IMR-90 (cell line): Measurements from ENCODE around the gene ABL1. TPM values are rescaled to one million over a fixed set of nuclear protein-coding genes. Genes with fewer than 3 reads are reported as not detected.

Experiments used
- ATAC-seq: fragments of 200-7000 bp; cut with Tn5 transposase; 2 replicates; pipeline ENCODE4 v1.9.1; 2020; ENCODE audit warnings: low read depth, mild to moderate bottlenecking, moderate library complexity
- BruUV-seq: library from RNA; stranded (reverse); fragments of 400-500 nt; replicated peaks from 2 replicates; lab custom pipeline; 2021; lab: Mats Ljungman, UMichigan
- CTCF ChIA-PET: fragments of 300-600 bp; formaldehyde crosslinking; extraction: SDS; loops from one replicate; lab custom pipeline; 2021; ENCODE audit warnings: antibody characterized with exemption; lab: Yijun Ruan, JAX
- POLR2A ChIA-PET: fragments of 300-600 bp; sonication (Branson Sonifier 250); formaldehyde crosslinking; loops from one replicate; lab custom pipeline; 2022; ENCODE audit warnings: antibody characterized with exemption; ENCODE audit not compliant: unreplicated experiment; lab: Charles Lee
- DNase-seq: peaks from one replicate; pipeline ENCODE4 v3.0.0; 2013
- H2AFZ ChIP-seq: replicated peaks from 2 replicates; pipeline ENCODE3; 2013; ENCODE audit warnings: low read length, mild to moderate bottlenecking; ENCODE audit not compliant: poor library complexity
- H2AK5ac ChIP-seq: 2 replicates; pipeline ENCODE4 v1.6.1; 2013; ENCODE audit warnings: low read depth, low read length, inconsistent platforms
- H2AK9ac ChIP-seq: replicated peaks from 2 replicates; pipeline ENCODE3; 2013; ENCODE audit warnings: mild to moderate bottlenecking, low read depth, low read length, moderate library complexity; ENCODE audit not compliant: poor library complexity
- H2BK120ac ChIP-seq: 2 replicates; pipeline ENCODE4 v1.6.1; 2013; ENCODE audit warnings: low read depth, low read length, inconsistent platforms
- H2BK15ac ChIP-seq: 3 replicates; pipeline ENCODE4 v1.6.1; 2013; ENCODE audit warnings: low read depth, low read length, inconsistent platforms
- H2BK20ac ChIP-seq: 2 replicates; pipeline ENCODE4 v1.6.1; 2013; ENCODE audit warnings: low read depth, mild to moderate bottlenecking, inconsistent platforms, low read length, moderate library complexity
- H2BK5ac ChIP-seq: 2 replicates; pipeline ENCODE4 v1.6.1; 2013; ENCODE audit warnings: mild to moderate bottlenecking, low read depth, low read length, inconsistent platforms; ENCODE audit not compliant: poor library complexity, severe bottlenecking
- H3K14ac ChIP-seq: replicated peaks from 2 replicates; pipeline ENCODE4 v1.6.1; 2013; ENCODE audit warnings: low read depth, low read length, inconsistent platforms
- H3K18ac ChIP-seq: 2 replicates; pipeline ENCODE4 v1.6.1; 2013; ENCODE audit warnings: low read depth, low read length, control low read depth
- H3K23ac ChIP-seq: 2 replicates; pipeline ENCODE4 v1.6.1; 2013; ENCODE audit warnings: low read depth, low read length, inconsistent platforms
- H3K27ac ChIP-seq: 2 replicates; pipeline ENCODE4 v1.5.1; 2013; ENCODE audit warnings: mild to moderate bottlenecking, control low read depth, low read length; ENCODE audit not compliant: insufficient read depth
- H3K27me3 ChIP-seq: 2 replicates; pipeline ENCODE4 v1.6.1; 2013; ENCODE audit warnings: low read length; ENCODE audit not compliant: control insufficient read depth, insufficient read depth
- H3K36me3 ChIP-seq: 2 replicates; pipeline ENCODE4 v1.6.1; 2013; ENCODE audit warnings: low read length, mixed read lengths; ENCODE audit not compliant: control insufficient read depth, insufficient read depth
- H3K4ac ChIP-seq: 2 replicates; pipeline ENCODE4 v1.6.1; 2013; ENCODE audit warnings: low read depth, low read length, inconsistent platforms
- H3K4me1 ChIP-seq: 2 replicates; pipeline ENCODE4 v1.6.1; 2013; ENCODE audit warnings: low read length, mixed read lengths; ENCODE audit not compliant: control insufficient read depth, insufficient read depth
- H3K4me2 ChIP-seq: 2 replicates; pipeline ENCODE4 v1.6.1; 2013; ENCODE audit warnings: low read depth, mild to moderate bottlenecking, control low read depth, low read length, moderate library complexity
- H3K4me3 ChIP-seq: 2 replicates; pipeline ENCODE4 v1.5.1; 2013; ENCODE audit warnings: low read depth, mild to moderate bottlenecking, control low read depth, low read length, moderate library complexity; ENCODE audit not compliant: insufficient read depth
- H3K56ac ChIP-seq: 2 replicates; pipeline ENCODE4 v1.6.1; 2013; ENCODE audit warnings: low read length, inconsistent platforms; ENCODE audit not compliant: insufficient read depth; ENCODE audit errors: extremely low read depth
- H3K79me1 ChIP-seq, 2 experiments: 2 replicates each; pipeline ENCODE4 v1.6.1; 2013; ENCODE audit warnings: low read length in 2 of 2, inconsistent platforms in 1 of 2, low read depth in 1 of 2
- H3K9ac ChIP-seq: 2 replicates; pipeline ENCODE4 v1.6.1; 2013; ENCODE audit warnings: low read depth, low read length, control low read depth
- H3K9me1 ChIP-seq: 2 replicates; pipeline ENCODE4 v1.6.1; 2013; ENCODE audit warnings: low read length, inconsistent platforms; ENCODE audit not compliant: insufficient read depth
- H3K9me3 ChIP-seq: 2 replicates; pipeline ENCODE4 v1.6.1; 2013; ENCODE audit warnings: low read length; ENCODE audit not compliant: control insufficient read depth, insufficient read depth
- H4K20me1 ChIP-seq: 2 replicates; pipeline ENCODE4 v1.6.1; 2013; ENCODE audit warnings: low read length, inconsistent platforms; ENCODE audit not compliant: insufficient read depth
- H4K5ac ChIP-seq: 2 replicates; pipeline ENCODE4 v1.6.1; 2013; ENCODE audit warnings: mild to moderate bottlenecking, low read depth, low read length, control low read depth
- H4K8ac ChIP-seq, 2 experiments: 2 replicates each; pipeline ENCODE4 v1.6.1; 2013; ENCODE audit warnings: low read depth in 2 of 2, low read length in 2 of 2, control low read depth in 1 of 2, inconsistent platforms in 1 of 2
- H4K91ac ChIP-seq: 2 replicates; pipeline ENCODE4 v1.6.1; 2013; ENCODE audit warnings: low read depth, low read length, inconsistent platforms; ENCODE audit not compliant: insufficient read depth
- CEBPB ChIP-seq: IDR thresholded peaks from 2 replicates; pipeline ENCODE4 v1.6.1; 2012; ENCODE audit warnings: low read depth, low read length, improper control_type of control experiment
- MAFK ChIP-seq: IDR thresholded peaks from 2 replicates; pipeline ENCODE4 v1.6.1; 2012; ENCODE audit warnings: low read depth, low read length, improper control_type of control experiment
- RAD21 ChIP-seq: IDR thresholded peaks from 2 replicates; pipeline ENCODE4 v1.6.1; 2012; ENCODE audit warnings: low read length, improper control_type of control experiment
- WGBS, 2 experiments: methylation state at CpG; one replicate each; pipeline versions ENCODE4 v1.1.5 to v1.1.7; 2013; ENCODE audit warnings: missing lambda C conversion rate in 2 of 2; ENCODE audit not compliant: insufficient read length in 1 of 2; ENCODE audit errors: extremely low coverage in 2 of 2; 5-methylcytosine and 5-hydroxymethylcytosine counted together
- dilution Hi-C: fragments of 300-500 bp; cut with HindIII; formaldehyde crosslinking; loops from one replicate; pipeline ENCODE4 v1.14.3; 2018; ENCODE audit warnings: low sequenced_read_pairs; ENCODE audit not compliant: unreplicated experiment
- in situ Hi-C: fragments of 300-500 bp; cut with MboI; formaldehyde crosslinking; loops from 3 replicates; pipeline ENCODE4 v1.14.3; 2019; ENCODE audit warnings: low sequenced_read_pairs, inconsistent platforms, mixed read lengths
- intact Hi-C: fragments of 100-400 bp; cut with micrococcal nuclease; formaldehyde crosslinking; loops from 2 replicates; pipeline ENCODE4 v1.10.0; 2022
- polyA plus RNA-seq, 3 experiments: library from polyadenylated mRNA; depleted of rRNA; stranded (reverse); fragments of >200 nt; gene quantifications; 2 replicates each; pipeline ENCODE4 v1.2.3, GENCODE V29; 2012; ENCODE audit warnings: low replicate concordance in 1 of 3
- total RNA-seq: library from RNA; depleted of rRNA; stranded (reverse); fragments of >200 nt; gene quantifications from 2 replicates; pipeline ENCODE4 v1.2.3, GENCODE V29; 2012

ABL1 gene
- total and polyA plus RNA-seq, 2 of the 4 experiments (the other 2 are of a cell fraction) = 33.7 to 49.1 TPM

DNA sequence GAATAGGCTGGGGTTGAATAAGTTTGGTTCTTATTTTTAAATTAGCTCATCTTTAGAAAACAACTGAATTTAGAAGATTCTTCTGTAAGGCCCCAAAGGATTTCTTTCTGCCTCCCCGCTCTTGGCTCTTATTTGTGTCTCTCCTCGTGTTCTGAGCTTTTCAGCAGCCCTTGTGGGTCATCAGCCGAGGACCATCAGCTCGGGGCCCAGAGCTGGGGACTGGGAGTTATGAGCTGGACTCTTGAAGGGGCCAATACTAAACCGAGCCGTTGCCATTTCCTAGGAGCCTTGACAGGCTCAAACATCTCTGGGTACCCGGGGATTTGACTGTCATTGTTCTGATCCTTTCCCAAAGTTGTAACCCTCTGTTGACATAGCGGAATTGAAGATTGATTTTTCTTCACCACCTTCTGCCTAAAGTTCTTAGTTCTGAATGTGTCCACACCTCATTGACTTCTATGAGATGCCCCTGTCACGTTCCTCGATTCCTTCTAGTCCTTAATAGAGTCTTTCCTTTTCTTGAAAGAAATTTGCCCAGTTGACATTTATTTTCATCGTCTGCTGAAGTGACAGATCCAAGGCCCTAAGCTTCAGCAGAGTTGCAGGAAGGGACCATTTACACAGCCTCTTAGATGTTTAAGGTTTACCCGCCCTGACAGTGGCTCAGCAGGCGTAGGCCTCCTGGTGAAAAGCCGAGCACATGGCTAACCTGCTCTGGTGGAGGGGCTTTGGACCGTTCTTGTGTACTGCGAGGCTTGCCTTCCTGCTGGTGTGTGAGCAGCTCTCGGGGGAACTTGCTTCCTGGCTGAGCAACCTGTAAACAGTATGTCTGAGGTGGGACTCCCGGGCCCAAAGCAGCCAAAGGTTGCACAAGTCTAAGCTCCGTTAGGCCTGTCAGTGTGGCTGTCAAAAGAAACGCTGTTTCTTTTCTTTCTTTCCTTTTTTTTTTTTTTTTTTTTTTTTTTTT is 24.0 kb downstream of the ABL1 start:
- Histone ChIP-seq H3K36me3 (peaks cover 60% of the 10 kb centered on the region), H3K9ac (peak overlapping the region; percentile 37), H3K14ac (peak overlapping the region; percentile 69), H3K4me3 (no peak overlapping the region), H4K8ac (peak overlapping the region; percentile 19 to 57; a peak in 2 of 4 replicates), H3K56ac (peak overlapping the region; percentile 20; the same call in 1 of the 2 replicates), H4K5ac (peak overlapping the region; percentile 32; the same call in 1 of the 2 replicates), H2BK15ac (0 out of 3 replicates have a peak overlapping the region, but pooled peaks have one; percentile 41), H3K23ac (peak overlapping the region; percentile 80), H3K79me1 (peaks cover 33 to 88% of the 10 kb centered on the region in 2 experiments), H4K91ac (peak overlapping the region; percentile 60), H4K20me1 (peaks cover 71% of the 10 kb centered on the region), H2AK9ac (peak overlapping the region; percentile 85), H2AK5ac (peak overlapping the region; percentile 60), H2AFZ (no peak overlapping the region), H3K18ac (peak overlapping the region; percentile 3), H3K27me3 (no peaks in the 10 kb centered on the region), H3K9me1 (peaks cover 23% of the 10 kb centered on the region), H3K9me3 (no peaks in the 10 kb centered on the region), H2BK120ac (peak overlapping the region; percentile 60), H3K4me2 (no peak overlapping the region), H3K27ac (peak overlapping the region; percentile 85), H3K4ac (peak overlapping the region; percentile 72), H2BK20ac (peak overlapping the region; percentile 83; the same call in 1 of the 2 replicates), H3K4me1 (peaks cover 37% of the 10 kb centered on the region), H2BK5ac (peak overlapping the region; percentile 67)
- intact Hi-C loops = no loop called here
- ChIA-PET CTCF (interaction anchor here (0.6 to 1.8 kb wide), 4 partner anchors 8 to 86 kb away, joined by 3 to 4 read pairs (median 4); no protein-coding TSS in a partner anchor), POLR2A (no interaction called here)
- BruUV-seq = no TSS peak
- dilution Hi-C loops = no loop called here
- in situ Hi-C loops = loop anchor here (5.0 kb wide), 1 partner anchor 82 kb away; no protein-coding TSS in a partner anchor
- ATAC-seq (no peak), DNase-seq (no peak)
- WGBS, 2 experiments = 81% methylated on average over 5 of the region's 20 CpGs; no CpG with 5 or more reads in 1 of the 2 experiments
- no peak for TF ChIP-seq CEBPB
- TF ChIP-seq MAFK = peak; percentile 38; the same call in 1 of the 2 replicates
- no peak for TF ChIP-seq RAD21
